NCI-H1105 (cell line): ENCODE measurements around the gene PKN1.

Source experiments
- DNase-seq: peaks from one replicate; lab custom pipeline; 2025; lab: John Stamatoyannopoulos, UW

Gene PKN1

DNA sequence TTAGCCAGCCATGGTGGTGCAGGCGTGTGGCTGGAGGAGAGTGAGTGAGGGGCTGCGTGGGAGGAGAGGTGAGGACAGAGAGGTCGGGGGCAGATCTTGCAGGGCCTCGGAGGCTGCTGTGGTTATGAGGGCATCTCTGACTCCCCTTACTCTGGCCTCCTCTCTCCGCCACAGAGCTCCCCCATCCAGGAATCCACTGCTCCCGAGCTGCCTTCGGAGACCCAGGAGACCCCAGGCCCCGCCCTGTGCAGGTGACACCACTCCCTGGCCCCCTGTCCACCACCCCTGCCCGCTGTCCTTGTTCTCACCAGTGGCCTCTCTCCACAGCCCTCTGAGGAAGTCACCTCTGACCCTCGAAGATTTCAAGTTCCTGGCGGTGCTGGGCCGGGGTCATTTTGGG is 34.3 kb downstream of the PKN1 start:
- no peak for DNase-seq

DNA sequence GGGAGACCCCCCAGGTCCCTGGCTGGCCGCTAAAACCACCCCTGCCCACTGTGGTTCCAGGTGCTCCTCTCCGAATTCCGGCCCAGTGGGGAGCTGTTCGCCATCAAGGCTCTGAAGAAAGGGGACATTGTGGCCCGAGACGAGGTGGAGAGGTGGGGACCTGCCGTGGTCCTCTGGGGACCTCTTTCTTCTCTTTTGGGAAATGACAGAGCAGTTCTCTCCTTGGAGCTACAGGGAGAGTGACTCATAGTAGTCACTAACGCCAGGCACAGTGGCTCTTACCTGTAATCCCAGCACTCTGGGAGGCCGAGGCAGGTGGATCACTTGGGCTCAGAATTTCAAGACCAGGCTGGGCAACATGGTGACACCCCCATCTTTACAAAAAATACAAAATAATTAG is 34.7 kb downstream of the PKN1 start:
- no peak for DNase-seq

DNA sequence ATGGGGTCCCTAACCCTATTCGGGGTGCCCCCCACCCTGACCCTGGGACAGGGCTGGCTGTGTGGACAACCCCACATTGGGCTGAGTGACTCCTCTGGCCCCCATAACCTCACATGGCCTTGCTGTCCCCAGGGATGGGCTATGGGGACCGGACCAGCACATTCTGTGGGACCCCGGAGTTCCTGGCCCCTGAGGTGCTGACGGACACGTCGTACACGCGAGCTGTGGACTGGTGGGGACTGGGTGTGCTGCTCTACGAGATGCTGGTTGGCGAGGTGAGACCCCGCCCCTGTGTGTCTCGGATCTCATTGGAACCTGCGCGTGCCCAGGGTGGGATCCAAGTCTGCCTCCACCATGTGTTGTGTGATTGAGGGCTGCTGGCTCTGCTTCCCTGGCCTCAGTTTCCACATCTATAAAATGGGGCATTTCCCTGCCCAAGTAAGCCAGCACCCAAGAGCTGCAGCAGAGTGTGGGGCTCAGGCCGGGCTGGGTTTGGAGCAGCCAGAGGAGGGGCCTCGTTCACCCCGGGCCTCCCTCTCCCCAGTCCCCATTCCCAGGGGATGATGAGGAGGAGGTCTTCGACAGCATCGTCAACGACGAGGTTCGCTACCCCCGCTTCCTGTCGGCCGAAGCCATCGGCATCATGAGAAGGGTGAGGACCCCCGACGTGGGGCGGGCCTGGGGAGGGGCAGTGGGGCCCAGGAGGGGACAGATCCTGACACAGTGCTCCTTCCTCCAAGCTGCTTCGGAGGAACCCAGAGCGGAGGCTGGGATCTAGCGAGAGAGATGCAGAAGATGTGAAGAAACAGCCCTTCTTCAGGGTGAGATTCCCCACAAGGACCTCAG is 37.1 kb downstream of the PKN1 start:
- DNase-seq, result no peak

DNA sequence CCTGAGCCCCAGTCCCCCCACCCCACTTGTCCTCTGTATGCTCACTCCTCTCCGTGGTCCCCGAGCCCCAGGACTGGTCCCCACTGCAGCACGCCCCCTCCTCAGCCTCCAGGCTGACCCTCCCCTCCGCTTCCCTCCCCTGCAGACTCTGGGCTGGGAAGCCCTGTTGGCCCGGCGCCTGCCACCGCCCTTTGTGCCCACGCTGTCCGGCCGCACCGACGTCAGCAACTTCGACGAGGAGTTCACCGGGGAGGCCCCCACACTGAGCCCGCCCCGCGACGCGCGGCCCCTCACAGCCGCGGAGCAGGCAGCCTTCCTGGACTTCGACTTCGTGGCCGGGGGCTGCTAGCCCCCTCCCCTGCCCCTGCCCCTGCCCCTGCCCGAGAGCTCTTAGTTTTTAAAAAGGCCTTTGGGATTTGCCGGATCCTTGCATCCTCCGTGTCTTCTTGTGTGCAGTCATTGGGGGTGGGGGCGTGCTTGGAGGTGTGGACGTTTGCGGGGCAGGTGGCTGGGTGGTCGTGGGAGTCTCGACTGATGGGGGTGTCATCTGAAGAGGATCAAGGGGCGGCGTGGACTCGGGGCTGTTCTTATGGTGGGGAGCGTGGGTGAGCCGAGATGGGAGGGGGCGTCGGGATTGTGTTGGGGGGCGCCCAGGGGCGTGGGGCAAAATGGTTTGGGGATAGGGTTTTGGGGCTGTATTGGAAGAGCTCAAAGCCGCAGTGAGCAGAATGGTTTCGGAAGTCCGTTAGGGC is 38.5 kb downstream of the PKN1 start:
- DNase-seq, result no peak

DNA sequence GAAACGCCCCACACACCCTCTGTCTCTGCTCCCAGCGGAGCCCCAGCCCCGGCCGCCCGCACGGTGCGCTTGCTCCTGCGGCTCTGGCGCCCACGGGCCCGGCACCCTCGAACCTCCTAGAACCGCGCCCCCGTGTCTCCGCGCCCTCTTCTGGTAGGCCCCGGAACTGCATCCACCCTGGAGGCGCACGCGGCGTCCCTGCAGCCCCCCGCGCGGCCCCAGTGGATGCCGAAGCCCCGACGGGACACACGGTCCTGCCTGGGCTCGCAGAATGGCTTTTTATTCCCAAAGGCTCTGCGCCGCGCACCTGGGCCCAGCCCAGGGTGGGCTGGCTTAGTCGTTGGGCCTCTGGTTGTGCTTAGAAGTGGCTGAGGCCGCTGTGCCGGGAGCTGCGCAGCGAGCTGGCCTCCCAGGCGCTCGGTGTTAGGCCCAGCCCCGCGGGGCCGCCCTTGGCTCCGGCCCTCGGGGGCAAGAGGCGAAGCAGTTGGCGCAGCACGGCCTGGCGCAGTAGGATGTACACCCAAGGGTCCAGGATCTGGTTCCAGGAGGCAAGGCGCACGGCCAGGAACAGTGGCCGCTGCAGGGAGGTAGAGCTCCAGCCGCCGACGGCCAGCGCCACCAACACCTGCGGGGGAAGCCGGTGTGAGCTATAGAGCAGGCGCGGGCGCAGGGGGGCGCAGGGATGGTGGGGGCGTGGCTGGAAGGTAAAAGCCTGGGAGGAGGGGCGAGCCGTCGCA is 39.3 kb downstream of the PKN1 start:
- peak; percentile 83 for DNase-seq

DNA sequence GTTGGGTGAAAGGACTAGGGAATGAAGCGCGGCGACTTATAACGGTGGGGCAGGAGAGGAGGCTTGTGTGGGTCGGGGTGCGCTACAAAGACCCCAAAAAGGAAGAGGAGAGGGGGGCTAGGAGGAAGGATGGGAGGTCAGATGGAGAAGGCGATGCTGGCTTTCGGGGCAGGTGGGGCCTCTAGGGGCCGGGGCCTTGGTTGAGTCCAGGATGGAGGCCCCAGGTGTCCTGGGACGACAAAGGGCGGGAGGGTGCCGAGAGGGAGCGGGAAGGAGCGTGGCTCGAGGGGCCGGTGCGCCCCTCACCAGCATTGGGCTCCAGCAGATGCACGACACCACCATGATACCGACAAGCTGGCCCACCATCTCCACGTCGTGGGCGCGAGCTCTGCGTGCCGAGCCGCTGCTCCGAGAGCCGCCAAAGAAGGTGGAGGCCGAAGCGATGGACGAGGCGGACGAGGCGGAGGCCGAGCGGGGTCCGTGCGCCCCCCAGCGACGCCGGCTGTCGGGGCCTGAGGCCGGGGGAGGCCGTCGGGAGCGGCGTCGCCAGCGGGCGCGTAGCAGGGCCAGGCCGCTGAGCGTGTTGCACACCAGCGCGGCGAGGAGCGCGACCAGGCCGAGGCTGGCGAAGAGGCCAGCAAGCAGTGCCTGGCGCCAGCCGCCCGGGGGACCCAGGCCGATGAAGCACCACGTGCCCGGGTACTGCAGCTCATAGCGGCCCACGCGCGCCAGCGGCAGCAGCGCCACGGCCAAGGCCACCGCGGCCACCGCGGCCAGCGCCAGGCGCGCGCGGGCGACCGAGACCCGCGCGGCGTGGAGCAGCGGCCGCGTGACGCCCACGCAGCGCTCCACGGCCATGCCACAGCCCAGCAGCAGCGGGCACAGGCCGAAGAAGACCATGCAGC is 40.2 kb downstream of the PKN1 start:
- no peak for DNase-seq

DNA sequence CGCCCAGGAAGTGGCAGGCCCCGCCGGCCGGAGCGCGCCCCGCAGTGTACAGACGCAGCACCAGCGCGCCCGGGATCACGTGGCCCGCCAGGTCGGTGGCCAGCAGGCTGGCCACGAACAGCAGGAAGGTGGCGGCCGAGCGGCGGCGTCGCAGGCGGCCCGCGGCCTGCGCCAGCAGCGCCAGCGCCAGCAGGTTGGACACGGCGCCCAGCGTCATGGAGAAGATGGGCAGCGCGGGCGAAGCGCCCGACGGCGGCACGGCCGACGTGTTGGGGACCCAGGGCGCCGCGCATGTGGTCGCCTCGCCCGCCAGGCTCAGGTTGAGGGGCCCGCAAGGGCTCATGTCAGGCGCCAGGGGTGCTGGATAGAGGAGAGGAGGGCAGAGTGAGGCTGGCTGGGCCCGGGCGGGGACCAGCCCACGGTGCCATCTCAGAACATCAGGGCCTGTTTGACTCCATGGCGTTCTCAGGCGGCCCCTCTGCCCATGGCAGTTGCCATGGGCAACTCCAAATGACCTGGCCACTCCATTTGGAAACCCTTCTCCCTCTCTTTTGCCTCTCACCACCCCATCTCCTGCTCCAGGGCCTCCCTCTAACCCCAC is 41.0 kb downstream of the PKN1 start:
- DNase-seq, result no peak

DNA sequence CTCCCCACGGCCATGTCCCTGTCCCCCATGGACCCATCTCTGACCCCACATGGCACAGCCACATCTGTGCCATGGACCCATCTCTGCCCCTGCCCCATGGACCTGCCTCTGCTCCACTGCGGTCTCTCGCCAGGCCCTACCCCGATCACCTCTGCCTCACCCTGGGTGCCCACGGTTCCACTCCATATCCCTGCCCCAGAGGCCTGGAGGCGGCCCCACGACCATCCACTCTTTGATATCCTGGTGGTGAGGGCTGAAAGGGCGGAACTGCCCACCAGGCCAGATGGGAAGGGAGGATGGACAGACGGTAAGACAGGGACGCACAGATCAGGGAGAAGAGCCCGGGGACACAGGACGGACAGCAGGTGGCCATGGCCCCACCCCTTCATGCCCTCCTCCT is 41.7 kb downstream of the PKN1 start:
- DNase-seq, result no peak

DNA sequence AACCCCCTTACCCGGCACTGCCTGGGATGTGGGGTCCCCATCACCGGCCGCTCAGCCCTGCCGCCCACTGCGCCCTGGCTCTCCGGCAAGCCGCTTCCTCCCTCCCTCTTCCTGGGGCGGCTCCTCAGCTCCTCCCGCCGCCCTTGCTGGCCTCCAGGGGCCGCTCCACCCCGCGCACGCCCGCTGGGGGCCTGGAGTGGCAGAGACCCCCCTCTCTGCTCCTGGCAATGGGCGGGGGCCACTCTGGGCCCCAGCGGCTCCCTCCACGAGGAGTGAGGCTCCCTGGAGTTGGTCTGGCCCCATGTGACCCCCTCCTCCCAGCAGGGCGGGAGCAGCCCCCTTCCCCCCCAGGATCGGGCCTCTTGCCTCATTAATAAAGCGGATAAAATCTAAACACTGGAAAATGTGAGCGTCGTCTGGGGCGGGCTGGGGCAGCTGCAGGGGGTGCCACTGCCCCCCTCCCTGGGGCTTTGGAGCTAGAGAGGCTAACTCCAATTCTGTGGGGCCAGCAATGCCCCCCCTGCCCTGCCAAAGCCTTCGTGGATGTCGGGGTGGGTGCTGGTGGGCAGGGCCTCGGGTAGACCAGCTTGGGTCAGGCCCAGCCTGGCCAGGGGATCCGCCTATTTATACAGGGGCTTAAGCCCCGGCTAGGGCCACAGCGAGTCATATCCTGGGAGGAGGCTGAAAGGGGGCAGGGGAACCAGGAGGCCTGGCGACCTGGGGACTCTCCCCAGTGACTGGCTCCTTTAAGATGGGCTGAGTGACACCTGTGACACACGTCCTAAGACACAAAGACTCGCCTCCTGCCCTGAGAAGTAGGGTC is 42.4 kb downstream of the PKN1 start, which contains the start of gene PTGER1:
TSS of gene PTGER1 (minus strand) at position 104 of the 823 bp plus-strand sequence. CDS start 1,034 bp downstream, outside the sequence.
- DNase-seq, result no peak

DNA sequence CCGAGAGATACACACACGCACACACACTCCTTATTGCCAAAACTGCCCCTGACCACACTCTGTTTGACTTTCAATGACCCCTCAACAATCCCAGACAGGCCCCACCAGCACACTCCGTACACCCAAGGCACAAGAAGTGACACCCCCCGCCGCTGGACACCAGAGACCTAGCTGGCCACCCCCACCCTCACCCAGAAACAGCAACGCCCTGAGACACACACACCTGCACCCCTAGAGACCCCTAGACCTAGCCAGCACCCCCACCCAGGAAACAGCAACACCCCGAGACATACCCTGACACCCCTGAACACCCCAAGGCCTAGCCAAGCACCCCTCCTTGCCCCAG is 43.2 kb downstream of the PKN1 start:
- DNase-seq, result no peak

DNA sequence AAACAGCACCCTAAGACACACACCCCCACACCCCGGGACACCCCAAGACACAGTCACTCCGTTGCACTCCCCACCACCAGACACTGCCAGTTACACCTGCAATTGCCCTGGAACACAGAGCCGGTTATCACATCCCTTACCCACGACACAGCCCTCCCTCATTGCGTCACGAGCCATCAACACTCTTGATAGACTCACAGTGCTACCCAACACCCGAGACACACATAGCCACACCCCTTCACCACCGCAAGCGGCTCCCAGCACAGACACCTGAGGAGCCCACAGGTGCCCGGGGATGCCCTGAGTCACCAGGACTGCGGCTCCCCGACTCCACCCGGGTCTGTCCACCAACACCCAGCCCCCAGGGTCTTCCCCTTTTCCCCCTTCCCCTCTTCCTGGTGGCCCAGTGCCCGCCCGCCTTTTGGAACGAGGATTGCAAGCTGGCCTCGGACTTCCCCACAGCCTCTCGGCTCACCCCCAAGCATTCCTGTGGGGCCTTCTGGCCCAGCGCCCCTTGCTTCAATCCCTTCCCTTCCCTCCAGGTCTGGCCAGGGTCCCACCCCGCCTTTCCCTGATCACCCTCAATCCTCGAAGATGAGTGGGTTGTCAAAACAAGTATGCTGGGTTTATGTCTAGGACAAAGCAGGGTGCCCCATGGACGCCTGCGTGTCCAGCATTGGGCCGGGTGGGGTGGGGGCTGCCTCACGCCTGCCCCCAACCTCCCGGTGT is 43.7 kb downstream of the PKN1 start:
- no peak for DNase-seq

DNA sequence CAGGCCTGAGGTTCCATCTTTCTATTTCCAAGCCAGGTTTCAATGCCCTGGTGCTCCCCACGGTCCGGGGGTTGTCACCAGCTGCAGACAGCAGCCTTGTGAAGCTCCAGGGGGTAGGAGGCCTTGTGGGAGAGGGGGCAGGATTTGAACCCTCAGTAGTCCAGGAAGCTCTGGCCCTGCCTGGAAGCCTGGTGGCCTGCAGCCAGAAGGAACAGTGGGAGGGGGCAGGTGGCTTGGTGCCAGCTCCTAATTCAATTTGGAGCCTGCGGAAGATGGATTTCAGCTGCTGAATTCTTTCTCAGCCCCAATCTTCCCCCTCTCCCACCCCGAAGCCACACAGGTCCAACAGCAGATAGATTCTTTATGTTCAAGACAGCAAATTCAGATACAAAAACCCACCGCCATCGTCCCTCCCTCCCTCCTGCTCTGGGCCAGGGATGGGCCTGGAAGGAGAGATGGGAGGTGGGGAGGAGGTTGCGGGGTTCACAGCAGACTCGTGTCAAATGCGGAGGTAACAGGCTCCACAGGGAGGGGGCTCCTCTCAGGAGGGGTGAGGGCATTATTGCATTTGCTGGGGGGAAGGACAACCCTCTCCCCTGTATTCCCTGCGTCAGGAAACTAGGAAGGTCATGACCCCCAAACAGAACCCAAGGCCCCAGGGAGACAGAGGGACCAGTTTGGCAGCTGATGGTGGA is 44.5 kb downstream of the PKN1 start:
- DNase-seq, result no peak

DNA sequence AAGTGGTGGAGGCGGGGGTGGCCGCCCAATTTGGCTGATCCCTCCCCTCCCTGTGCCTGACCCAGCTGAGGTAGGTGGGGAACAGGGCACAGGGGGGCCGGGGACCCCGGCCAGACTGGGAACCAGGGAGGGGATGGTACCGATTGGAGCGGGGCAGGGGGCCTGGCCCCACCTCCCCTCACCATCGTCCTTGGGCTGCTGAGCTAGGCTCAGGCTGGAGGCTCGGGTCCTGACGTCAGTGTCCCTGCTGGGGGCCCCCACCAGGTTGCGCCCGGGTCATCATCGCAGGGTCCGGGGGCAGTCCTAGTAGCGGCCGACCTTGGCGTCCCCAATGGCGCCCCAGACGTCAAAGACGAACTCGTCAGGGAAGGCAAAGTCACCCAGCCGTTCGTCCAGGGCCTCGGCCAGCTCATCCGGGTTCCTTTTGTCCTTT is 45.0 kb downstream of the PKN1 start:
- DNase-seq, result no peak

DNA sequence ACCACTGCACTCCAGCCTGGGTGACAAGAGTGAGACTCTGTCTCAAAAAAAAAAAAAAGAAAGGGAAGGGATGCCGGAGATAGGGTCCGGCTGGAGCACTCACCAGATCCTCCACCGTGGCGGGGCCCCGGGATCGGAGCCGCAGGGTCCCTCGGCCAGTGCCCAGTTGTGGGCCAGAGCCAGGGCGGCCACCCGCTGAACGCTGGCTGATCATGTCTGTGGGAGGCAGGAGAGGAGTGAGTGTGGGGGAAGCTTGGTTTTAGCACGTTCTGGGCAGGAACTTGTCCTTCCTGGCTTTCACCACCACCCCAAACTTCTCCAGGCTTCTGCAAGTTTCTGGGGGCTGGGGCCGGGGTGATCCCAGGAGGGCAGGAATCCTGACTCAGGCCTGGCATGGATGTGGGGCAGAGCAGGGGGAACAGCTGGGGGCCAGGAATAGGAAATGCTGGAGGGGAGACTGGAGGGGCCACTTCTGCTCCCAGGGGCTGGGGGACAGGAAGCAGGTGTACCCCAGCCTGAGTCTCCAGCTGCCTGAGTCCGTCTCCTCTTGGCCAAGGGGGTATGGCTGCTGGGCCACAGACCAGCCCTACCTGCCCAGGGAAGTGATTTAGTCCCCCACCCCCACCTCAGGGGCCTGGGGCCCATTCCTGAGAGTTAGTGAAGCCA is 46.3 kb downstream of the PKN1 start:
- no peak for DNase-seq

DNA sequence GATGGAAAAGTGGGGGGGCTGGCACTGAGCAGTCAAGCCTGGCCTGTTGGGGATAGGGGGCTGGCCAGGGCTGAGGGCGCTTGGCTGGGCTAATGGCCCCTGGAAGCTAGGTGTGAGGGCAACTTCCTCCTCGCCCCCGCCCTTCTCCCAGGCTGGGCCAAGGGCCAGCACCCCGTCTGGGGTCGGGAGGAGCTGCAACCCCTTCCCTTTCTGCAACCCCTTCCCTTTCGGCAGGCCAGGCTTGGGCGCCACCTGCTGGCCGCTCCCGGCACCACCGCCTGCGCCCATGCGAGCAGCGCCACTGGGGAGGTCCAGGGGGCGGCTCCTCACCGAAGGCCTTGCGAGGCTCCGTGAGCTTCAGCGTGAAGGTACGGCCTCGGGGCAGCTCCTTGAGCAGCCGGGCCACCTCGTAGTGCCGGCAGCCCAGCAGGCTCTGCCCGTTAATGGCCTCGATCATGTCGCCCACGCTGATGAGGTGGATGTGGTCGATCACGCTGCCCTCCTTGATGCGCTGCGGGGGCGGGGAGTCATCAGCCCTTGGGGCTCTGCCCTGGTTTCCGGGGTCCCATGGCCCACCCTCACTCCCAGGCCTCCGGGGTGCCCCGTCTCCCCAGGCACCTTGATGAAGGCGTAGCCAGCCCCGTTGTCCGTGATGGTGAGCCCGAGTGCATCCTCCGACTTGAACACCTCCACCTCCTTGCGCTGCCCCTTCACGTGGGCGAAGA is 47.0 kb downstream of the PKN1 start:
- no peak for DNase-seq

DNA sequence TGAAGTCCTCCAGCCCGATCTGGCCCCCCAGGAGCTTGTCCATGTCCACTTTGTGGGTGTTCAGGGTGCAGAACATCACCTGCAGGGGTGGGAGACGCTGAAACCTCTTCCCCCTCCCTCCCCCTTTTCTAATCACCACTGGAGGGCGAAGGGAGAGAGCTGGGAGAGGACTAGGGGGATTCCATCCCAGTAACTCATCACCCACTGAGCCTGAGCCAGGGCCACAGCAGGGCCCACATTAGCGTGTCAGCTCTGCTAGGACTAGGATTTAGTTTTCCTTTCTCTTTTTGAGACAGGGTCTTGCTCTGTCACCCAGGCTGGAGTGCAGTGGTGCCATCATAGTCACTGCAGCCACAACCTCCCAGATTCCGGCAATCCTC is 47.6 kb downstream of the PKN1 start:
- DNase-seq, result no peak

DNA sequence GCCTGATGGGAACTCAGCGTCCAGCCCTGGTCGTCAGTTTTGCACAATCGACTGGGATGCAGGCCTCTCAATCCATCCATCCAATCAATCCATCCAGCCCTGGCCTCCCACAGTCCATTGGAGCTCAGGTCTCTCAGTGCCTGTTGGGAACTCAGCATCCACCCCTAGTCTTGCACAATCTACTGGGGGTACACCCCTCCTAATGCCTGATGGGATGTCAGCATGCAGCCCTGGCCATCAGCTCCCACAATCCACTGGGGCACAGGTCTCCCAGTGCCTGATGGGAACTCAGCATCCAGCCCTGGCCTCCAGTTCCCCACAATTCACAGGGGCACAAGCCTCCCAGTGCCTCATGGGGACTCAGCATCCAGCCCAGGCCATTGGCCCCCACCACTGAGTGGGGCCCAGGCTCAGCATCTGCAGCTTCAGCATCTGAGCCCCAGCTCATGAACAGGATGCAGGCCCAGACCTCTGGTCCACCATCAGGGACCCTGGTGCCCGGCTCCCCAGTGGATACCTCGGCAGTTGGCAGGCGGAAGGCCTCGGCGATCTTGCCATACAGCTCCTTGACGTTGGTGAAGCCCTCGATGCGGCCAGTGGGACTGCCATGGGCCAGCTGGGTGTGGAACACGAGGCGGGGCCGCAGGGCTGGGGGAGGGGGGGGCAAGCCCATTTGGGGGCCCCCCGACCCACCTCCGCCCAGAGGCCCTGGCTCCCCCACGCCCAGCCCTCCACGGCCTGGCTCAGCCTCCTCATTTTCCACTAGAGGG is 49.3 kb downstream of the PKN1 start:
- DNase-seq, result no peak
